NCI-H526 treated with DMSO at 0.1 percent for 48 hours (cell line): ENCODE data around the gene MMRN2.
"Not testable (repeated sequence)": the region's sequence is repeated elsewhere in the genome, so short reads cannot be mapped to it uniquely, and the experiment has no call there.

ENCODE experiments used
- DNase-seq: peaks from one replicate; lab custom pipeline; 2025; lab: John Stamatoyannopoulos, UW

The MMRN2 gene

DNA sequence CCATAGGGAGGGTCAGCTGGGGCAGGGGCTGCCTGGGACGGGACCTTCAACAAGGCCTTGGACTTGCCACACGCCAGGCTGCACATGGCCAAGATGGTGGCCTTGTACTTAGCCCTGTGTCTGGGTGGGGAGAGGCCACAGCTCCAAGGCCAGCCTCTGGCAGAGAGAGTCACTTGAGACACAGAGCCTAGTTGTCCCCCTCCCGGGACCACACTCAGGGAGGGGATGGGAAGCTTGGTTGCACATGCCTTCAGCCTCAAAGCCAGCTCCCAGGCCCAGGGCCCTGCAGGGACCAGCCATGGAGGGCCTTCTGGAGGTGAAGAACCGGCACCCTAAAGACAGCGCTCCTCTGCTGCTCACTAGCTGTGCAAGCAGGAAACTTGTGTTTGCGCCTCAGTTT lies 16.7 kb downstream of the MMRN2 start:
- DNase-seq: no peak

DNA sequence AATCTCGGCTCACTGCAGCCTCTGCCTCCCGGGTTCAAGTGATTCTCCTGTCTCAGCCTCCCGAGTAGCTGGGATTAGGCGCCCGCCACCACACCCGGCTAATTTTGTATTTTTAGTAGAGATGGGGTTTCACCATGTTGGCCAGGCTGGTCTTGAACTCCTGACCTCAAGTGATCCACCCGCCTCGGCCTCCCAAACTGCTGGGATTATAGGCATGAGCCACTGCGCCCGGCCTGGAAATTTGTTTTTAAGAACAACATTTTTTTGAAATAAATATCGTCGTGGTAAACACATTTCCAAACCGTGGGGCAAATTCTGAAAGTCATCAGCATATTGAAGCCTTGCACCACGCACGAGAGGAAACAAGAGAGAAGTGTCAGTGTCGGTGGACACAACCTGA lies 17.3 kb downstream of the MMRN2 start:
- not testable (repeated sequence) for DNase-seq

DNA sequence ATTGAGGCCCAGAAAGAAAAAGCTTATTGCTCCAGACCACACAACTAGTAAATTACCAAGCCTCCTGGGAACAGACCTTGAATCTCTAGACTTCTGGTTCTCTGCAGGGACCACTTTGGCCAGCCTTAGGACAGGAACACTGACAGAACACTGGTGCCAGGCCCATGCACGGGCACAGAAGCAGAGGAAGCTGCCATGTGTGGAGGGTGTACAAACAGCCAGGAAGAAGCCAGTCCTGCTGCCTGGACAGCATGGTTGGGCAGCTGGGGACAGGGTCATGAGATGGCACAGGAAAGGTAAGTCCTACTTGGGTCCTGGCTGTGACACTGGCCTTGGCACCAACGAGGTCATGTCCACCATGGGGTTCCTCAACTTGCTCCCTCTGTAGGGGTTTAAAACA lies 19.2 kb downstream of the MMRN2 start:
- DNase-seq: no peak

DNA sequence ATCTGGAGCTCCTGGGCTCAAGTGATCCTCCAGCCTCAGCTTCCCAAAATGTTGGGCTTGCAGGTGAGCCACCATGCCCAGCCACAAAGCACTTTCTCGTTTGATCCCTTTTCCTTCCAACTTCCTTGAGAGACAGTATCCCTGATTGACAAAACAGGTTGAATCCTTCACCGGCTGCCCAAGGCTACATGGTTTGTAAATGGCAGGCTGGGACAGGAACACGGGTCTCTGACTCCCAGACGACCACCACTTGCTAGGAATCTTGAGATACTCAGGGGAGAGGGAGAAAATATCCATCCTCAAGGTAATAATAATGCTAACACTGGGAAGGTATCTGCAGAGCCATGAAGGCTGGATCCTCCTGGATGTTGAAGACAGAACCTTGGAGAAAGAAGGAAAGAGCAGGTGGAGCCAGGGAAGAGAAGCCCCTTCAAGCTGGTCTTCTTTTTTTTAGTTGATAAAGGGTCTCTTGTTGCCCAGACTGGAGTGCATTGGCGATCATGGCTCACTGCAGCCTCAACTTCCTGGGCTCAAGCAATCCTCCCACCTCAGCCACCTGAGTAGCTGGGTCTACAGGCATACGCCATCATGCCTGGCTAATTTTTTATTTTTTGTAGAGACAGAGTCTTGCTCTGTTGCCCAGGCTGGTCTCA lies 19.8 kb downstream of the MMRN2 start:
- DNase-seq: no peak

DNA sequence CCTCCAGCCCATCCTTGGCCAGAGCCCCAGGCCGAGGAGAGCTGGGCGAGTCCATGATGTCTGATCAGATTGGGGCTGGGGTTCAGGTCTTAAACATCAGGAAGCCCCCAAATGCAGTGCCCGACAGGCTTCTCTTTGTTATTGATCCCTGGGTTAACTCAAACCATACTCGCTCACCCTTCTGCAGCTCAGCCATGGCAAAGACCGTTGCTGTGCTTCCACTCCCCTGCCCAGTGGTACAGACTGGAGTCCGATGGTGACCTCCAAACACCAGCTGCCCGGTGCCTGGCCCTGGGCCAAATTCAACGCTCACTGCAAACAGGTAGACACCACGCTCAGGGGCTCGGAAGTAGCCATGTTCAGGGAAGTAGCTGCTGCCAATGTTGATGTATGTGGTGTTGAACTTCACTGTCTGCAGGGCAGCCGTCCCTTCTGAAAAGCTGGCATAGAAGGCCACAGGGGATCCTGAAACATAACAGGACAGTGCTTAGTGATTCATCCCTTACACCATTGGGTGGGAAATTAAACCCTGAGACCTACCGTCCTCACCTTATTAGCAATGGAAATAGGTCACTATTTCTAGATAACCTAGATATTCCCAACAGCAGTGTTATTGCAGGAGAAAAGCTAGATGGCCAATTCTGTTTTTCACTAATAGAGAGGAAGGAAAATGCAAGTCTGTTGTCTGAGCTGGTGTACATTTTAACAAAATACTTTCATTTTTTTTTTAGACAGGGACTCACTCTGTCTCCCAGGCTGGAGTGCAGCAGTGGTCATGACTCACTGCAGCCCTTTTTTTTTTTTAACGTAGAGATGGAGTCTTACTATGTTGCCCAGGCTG lies 20.5 kb downstream of the MMRN2 start:
- DNase-seq: no peak

DNA sequence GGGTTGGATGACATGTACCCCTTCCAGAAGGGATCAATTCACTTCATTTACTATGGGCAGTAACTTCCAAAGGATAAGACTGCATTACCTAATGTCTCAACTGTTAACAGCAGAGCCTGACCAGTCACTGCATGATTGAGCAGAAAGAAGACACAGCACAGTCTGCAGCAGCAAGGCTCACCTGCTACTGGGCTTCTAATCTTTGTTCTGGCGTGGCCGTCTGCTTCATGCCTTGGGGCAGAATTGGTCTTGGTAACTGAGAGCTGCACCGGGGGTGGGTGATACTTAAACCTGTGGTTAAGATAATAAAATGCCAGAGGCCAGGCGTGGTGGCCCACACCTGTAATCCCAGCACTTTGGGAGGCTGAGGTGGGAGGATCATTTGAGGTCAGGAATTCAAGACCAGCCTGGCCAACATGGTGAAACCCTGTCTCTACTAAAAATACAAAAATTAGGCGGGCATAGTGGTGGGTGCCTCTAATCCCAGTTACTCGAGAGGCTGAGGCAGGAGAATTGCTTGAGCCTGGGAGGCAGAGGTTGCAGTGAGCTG lies 23.2 kb downstream of the MMRN2 start:
- DNase-seq: not testable (repeated sequence)

DNA sequence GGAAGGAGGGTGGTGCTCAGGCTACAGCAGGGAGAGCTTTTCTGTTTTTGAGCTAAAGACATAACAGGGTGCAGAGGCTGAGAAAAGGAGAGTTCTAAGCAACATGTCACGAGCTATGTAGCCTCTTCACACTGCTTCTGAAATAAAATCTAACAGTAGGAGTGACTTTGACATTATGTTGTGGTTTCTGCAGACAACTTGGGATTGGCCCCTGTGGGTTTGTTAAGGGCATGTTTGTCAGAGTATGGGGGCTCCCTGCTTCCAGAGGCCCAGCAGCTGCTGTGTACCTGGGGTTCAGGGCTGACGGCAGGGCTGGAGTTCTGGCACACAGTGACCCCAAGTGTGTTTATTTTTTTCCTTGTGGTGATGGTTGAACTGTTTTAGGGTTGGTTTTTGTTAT lies 24.7 kb downstream of the MMRN2 start:
- no peak for DNase-seq

DNA sequence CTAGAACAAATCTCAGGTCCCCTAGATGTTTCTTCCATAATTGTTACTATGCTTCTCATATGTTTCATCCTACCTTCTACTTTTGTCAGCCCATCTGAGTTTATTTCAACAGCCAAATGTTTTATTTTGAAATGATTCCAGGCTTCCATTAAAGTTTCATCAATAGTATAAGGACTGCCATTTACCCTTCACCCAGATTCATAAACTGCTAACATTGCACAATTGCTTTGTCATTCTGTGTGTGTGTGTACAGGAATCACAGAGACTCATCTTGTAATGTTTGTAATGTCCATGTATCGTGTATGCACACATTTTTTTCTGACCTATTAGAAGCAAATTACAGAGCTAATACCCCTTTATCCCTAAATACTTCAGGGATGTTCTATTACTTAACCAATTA lies 25.5 kb downstream of the MMRN2 start:
- DNase-seq: no peak

DNA sequence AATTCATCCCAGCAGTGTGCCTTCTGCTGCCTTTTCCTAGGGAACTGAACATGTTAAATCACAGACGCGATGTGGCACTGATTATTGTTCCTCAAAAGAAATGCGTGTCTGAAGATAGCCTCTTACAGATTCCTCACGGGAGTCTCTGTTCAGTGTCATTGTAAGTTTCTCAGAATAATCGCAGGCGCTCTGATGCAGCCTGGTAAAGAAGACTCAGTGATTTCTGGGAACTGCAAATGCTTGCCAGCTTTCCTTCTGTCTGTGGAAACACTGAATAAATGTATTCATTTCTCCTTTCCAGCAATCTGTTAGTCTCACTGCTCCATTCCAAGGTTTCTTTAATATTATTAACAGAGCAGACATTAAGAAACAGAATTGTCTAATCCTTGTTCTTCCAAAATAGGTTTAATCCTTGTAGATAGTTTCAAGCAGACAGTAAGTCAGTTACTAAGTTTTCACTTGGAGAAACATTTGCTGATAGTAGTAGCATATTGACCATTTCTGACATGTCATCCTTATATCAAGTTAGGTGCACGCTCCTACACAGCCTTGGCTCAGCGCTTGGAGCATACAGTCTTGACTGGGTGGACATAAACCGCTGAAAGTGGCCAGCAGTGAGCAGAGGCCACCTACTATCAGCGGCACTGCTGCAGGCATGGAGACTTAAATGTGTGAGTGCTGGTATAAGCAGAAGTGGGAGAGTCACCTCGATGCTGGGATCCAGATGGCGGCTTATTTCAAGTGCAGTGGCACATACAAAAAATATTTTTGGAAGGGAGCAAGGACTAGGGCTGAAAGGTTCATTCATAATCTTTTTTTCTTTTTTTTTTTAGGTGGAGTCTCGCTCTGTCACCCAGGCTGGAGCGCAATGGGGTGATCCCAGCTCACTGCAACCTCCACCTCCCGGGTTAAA lies 27.7 kb downstream of the MMRN2 start:
- DNase-seq: no peak

DNA sequence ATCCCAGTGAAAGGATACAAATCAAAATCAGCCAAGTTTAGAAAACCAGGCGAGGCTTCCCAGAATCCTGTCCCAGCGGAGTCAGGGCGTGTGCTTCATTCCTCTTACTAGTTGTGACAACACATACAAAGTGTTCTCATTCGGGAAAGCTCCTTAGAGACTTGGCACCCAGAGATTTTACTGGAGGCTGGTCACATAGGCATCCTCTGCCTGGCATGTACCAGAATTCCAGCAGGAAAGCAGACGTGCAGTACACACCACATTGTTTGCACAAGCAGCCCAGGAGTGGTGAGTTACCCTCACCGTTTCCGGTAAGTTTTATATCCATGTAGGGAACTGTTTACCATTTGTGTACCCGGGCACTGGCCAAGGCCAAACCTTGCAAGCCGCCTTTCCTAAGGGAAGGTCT lies 34.9 kb downstream of the MMRN2 start:
- DNase-seq: no peak

DNA sequence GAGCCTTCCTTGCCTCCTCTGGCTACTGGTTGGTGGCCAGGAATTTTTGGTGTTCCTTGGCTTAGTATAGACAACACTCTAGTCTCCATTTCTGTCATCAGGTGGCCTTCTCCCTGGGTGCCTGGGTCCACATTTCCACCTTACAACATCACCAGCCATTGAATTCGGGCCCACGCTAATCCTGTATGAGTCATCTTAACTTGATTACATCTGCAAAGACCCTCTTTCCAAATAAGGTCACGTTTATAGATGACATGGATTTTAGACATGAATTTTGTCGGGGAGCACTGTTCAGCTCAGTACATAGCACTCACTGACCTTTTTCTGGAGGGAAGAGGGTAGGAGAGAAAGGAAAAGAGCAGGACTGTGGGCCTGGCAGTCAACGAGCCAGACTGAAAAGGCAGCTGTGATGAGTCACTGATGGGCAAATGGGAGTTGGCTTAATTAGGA lies 39.4 kb downstream of the MMRN2 start:
- DNase-seq: no peak

DNA sequence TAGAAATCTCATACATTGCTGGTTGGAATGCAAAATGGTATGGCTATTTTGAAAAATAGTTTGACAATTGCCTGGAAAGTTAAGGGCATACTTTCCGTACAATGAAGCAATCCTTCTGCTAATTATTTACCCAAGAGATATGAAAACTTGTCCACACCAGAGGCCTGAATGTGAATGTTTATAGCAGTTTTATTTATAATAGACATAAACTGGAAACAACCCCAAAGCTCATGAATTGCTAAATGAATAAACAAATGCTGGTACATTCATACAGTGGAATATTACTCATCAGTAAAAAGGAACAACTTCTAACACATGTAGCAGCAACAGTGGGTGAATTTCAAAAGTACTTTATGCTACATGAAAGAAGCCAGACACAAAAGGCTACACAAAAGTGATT lies 42.7 kb downstream of the MMRN2 start:
- DNase-seq: no peak

DNA sequence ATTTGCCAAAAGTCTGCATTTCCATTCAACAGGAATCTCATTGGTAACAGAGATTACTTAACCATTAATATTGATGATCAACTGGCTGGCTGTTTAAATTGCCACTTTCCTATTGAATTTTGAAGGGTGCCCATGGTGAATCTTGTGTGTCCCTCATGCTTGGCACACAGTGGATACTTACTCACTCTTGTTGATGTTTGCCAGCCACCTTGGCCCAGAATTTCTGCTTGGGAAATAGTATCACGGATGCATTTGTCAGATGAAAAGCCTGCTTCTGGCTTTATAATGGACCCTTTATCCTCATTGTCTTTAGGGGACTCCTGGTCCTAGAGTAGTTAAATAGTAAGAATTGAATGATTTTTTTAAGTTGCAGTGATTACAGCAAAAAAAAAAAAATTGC lies 52.0 kb downstream of the MMRN2 start:
- no peak for DNase-seq

DNA sequence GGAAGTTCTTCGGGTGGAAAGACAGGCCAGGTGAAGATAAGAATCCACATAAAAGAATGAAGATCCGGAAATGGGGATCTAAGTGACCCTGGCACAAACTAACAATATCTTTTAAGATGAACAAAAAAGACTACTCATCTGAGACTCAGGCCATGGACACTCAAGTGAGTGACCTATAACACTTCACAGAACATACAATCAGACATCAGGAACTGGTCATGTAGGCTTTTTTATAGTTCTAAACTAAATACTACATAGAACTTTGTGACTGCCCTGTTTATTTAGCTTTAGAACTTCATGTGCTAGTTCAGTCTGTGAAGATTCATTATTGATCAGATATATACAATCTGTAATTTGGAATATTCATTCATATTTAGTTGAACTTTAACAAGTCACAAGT lies 52.8 kb downstream of the MMRN2 start:
- no peak for DNase-seq

DNA sequence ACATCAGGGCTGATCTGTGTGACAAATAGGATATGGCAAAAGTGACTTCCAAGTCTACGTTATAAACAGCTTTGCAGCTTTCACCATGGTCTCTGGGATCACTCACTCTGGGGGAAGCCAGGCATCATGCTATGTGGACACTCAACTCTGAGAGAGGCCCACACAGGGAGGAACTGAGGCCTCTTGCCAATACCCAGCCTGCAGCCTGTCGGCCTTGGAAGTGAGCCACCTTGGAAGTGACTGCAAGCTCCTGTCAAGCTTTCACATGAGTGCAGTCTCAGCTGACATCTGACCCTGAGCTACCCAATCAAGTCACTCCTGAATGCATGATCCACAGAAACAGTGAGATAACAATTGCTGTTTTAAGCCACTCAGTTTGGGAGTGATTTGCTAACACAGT lies 56.5 kb downstream of the MMRN2 start:
- DNase-seq: no peak

DNA sequence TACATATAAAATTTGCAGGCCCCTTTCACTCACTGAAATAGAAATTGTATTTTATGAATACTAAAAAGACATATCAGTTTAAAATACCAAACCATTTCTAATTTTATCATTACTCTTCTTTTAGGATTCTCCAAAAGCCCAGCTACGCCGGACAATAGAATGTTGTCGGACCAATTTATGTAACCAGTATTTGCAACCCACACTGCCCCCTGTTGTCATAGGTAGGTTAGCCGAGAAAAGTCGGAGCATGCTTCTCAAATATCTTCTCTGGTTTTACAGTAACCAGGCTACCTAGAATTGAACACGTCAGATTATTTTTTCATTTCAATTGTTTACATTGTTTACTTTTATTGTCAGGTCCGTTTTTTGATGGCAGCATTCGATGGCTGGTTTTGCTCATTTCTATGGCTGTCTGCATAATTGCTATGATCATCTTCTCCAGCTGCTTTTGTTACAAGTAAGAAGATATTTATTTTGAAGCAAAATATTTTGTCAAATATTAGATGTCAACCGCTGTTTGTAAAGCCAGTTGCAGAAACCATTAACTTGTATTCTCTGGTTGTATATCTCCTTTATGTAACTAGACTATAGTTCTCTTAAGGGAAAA lies 57.6 kb downstream of the MMRN2 start:
- no peak for DNase-seq

DNA sequence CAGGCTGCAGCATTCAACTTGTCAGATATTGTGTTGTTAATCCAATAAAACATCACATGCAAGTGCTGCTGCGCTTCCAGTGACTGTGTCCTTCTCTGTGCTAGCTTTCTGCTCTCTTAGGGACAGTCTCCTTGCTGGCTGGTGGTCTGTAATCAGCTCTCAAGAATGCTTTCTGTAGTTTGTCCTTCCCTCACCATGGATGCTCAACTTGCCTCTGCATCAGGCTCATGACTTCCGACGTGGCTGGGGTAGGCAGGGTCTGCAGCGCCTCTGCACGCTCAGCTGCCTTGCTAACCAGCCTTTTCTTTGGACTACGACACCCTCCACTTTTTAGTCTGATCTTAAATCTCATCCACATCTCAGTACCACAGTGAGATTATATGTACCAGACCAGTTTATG lies 58.3 kb downstream of the MMRN2 start:
- no peak for DNase-seq

DNA sequence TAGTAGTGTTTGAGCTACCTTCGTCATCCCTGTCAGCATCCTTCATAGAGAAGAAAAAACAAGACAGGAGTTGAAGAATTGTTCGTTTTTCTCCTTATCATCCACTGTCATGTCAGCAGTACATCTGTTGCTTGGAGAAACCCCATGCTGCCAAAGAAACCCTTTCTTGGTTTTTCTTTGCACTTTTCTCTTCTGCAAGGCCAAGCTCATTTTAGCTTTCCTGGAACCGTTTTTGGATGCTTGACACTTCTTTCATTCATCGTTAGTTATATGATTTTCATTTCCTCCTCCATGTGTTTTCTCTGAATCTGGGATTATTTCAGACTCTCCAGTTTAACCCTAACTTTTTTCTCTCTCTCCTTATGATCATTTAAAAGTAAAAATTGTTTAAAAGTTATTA lies 58.9 kb downstream of the MMRN2 start:
- no peak for DNase-seq

DNA sequence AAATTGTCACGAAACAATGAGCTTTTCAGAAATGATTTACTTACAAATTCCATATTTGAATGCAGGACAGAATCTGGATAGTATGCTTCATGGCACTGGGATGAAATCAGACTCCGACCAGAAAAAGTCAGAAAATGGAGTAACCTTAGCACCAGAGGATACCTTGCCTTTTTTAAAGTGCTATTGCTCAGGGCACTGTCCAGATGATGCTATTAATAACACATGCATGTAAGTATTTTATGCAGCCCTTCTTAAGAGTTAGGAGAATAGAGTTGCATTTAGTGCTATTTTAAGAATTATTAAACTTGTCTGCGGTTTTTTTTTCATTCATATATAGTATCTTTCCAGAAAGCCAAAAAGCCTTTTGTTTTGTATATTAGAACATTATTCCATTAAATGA lies 67.4 kb downstream of the MMRN2 start:
- DNase-seq: no peak

DNA sequence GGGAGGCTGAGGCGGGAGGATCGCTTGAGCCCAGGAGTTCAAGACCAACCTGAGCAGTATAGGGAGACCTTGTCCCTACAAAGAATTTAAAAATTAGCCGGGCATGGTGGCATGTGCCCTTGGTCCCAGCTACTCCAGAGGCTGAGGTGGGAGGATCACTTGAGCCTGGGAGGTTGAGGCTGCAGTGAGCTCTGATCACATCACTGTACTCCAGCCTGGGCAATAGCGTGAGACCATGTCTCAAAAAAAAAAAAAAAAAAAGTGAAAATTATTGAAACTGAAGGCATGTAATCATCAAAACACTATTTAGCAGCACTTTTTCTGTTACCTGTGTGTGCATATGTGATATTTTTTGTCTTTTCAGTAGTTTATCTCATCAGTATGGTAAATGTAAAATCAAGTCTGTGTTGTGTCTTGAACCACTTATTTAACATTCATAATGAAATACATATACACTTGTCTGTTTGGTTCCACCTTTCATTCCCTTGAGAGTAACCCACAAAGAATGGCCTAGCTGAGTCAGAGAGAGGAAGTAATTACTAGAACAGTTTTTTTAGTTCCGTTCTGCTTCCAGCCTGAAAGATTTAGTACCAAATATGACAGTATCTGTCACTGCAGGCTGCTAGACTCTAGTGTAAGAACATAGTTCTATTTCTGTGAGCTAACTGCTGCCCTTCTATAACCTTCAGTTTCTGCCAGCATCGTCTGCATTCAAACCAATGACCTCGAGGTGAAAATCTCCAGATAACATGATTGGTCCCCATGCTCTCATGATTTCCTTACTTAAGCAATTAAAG lies 68.6 kb downstream of the MMRN2 start:
- DNase-seq: no peak
